COLO829 (cell line): Measurements from ENCODE around the gene UBE2QL1.

ENCODE experiments used
- DNase-seq: peaks from one replicate; pipeline ENCODE4 v3.0.0; 2012; ENCODE audit warnings: low spot score

Gene UBE2QL1

DNA sequence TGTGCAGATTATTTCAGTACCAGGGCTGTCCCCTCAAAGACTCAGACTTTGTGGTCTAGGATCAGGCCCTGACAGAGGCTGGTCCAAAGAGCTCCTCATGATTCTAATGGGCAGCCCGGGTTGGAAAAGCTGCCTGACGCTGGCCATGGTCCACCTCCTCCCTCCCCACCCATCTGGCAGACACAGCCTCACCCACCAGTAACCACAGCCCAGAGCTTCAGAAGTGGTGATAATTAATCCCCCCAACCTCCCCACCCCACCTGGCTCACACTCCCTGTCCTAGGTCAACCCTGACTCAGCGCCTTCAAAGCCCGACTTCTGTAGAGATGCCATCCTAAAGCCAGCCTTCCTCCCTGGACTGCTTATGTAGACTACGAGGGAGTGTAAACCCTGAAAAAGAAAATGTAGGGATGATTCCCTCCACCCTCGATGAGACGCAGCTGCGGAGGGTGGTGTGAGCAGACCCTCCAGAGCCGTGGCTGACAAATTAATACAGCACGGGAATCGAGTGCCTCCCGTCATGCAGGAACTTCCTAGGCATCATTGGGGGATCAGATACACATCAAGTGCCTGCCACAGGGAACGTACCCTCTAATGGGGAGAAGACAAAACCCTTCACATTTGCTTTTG, 7.0 kb downstream of the UBE2QL1 start:
- no peak for DNase-seq

DNA sequence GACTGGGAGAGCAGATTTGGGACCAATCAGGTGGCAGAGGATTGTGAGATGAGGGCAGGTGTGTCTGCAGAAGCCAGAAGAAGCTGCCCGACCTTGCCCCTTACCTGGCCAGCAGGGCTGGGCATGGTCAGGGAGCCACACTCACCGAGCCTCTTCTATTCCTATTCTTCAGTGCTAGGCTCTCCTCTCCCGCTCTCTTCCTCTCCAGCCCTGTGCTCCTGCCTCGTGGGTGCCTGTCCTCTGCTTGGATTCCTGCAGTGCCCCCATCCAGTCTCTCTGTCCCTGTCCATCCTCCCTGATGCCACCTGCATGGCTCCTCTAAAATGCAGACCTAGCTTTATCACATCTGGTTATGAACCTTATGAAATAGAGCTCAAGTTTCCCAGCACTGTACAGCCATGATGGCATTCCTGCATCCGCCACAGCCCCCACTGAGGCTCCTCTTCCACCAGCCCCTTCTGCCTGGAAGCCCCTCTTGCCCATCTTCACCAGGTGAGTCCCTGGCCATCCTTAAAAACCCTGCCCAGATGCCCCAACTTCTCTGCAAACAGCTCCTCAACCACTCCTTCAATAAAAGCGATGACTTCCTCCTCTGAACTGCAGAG, 8.2 kb downstream of the UBE2QL1 start:
- no peak for DNase-seq

DNA sequence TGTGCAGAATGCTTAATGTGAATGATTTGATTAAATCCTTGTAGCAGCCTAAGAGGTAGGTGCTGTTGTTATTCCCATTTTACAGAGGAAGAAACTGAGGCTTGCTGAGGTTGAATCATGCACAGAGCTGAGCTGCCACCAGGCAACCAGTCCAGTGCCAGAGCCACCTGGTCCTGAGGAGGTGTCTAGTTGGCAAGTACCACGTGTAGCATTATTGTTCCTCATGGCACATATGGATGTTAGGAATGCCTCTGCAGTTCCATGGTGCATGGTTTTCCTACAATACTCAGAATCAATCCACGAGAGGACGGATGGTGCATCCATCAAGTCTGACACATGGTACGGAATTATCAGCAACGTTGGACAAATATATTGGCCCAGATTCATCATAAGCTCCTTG, 8.9 kb downstream of the UBE2QL1 start:
- DNase-seq = no peak

DNA sequence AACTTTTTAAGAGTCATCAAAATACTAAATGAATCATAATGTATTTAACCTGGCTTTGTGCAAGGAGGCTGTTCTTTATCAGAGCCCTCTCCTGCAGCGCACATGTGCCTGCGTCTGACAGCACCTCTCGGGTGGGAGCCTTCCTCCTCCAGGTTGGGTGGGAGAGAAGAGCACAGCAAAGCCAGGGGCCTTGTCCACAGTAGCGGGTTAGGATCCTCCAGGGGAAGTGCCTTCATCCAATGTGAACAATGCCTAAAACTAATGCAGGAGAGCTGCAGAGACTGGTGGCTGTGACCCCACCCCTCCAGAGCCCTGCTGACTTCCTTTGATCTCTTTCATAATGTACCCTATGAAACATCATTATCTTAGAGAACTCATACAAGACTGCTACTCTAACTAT, 10.2 kb downstream of the UBE2QL1 start:
- no peak for DNase-seq

DNA sequence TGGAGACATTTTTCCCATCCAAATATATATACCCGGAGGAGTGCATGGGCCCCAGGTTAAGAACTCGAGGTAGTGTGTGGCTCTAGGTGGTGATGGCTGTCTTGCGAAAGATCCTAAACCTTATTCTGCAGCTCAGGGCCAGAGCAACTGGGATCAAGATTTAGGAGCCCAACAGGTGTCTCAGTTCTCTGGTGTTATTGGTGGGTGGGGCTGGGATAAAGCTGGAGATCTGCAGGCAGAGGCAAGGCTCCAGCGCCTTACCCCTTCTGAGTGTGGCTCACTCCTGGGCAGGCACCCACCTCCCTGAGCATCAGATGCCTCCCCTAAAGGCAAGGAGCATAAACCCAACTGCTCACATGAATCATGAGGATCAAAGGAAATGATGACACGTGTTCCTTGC, 11.2 kb downstream of the UBE2QL1 start:
- DNase-seq = no peak

DNA sequence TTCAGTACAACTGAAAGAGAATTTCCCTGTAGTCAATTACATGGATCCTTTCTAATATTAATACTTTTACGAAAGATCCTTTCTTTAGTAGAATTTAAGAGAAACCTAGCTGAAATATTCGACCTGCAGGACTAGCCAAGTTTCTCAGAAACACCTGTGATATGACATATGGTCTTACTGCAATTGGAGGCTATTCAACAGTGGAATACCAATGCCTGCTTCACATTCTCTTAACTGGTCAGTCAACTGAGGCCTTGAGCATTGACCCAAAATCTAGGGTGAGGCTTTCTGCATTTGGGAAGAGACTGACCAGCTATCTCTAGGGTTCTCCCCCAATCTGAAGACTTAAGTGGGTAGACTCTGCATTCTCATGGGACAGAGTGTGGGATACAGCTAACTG, 12.3 kb downstream of the UBE2QL1 start:
- DNase-seq = no peak

DNA sequence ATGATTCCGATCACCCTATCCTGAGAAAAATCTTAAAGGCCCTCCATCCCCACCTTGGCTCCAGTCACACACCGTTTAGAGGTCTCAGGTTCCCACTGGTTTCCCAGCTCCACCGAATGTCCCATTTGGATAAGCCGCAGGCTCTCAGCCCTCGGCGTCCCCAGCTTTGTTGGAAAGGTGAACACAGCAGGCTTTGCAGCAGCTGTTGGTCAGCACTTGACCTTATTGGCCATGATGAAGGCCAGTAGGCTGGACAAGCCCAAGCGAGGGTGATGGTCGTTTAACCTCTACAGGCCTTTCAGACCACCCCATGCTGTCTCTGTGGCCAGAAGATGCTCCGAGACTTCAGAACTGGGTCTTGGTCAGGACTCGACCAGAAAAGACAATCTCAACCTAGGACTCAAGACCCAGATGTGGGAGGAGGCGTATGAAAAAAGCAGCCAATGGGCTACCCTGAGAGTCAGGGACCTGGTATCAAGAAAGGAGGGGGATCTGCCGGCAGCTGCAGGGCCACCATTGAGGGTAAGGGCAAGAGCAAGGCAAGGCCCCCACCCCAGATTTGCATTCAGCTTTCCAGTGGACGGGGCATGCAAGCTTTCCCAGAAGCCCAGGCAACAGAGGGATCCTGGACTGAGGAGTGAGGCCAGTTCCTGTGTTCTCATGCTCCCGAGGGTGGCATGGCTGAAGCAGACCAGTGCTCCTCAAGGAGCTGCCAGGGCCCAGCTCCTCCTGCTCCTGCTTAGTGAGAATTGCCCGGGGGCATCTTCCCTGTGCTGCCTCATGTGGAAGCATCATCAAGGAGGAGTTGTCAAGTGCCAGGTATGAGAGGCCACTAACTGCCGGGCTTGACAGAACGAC, 13.4 kb downstream of the UBE2QL1 start:
- no peak for DNase-seq

DNA sequence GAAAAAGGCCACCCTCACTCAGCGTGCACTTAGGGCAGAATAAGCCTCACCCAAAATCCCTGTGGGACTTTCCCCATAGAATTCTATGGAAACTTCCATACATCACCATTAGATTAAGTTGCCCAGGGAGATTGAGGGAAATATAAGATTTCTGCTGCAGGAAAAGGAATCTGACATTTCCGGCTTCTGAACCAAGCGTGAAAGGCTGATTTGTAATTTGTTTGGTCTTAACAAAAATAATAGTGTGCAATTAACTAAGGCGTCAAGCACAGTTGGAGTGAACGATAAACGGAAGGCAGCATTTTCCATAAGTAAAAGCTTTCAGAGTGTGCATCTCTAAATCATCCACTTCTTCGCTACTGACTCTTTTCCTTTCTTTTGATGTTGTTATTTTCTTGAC, 14.0 kb downstream of the UBE2QL1 start:
- DNase-seq = no peak

DNA sequence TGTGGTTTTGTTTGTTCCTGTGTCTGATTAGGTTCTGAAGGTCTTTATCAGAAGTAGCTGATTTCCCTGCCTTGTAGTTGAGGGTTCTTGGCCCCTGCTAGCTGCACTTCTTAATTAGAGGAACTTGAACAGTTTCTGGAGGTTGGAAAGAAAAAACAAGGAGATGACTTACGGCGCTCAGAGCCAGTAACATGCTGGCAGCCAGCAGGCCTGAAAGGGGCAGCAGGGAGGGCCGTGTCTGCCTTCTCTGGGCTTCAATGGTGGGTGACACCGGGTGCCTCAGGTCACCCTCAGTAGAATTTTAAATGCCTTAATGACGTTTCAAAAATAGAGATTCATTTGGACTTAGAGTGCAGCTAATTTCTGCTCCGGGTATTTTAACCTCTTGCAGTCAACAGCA, 15.8 kb downstream of the UBE2QL1 start:
- no peak for DNase-seq

DNA sequence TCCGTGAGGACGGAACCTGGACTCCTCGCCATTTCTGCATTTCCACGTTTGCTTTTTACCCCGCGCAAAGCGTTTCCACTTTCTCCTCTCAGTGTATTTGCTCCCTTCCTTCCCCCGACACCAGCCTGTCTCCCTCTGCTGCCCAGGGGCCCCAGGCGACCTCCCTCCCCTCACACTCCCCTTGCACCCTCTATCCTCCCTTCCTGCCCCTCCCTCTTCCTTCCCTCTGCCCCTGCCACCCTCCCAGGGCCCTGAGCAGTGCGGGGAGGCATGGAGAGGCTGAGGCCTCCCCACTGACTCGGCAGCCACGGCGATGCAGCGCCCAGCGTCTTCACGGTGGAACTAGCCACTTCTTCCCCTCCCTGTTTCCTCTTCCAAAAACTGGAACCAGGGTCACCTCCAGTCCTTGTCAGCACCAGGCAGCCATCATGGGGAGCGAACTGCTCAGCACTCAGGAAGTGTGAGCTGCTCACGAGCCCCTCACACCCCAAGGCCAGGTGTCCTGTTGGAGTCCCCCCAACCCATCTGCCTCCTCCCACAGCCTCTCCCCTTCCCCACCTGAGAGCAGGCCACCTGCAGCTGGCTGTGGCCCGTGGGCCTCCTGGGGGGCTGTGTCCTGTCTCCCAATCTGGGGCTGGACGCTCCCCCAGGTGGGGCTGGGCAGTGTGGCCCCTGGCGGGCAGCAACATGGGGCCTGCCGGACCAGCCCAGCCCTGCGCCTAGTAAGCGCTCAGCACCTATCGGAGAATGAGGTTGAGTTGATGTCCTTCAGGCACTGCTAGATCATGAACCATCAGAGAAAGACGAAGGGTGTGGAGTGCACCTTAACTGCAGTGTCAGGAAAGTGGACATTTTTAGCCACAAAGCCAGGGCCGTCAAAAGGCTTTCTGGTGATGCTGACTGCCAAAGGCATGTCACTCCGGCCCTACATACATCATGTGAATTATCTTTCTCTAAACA, 17.5 kb downstream of the UBE2QL1 start:
- no peak for DNase-seq

DNA sequence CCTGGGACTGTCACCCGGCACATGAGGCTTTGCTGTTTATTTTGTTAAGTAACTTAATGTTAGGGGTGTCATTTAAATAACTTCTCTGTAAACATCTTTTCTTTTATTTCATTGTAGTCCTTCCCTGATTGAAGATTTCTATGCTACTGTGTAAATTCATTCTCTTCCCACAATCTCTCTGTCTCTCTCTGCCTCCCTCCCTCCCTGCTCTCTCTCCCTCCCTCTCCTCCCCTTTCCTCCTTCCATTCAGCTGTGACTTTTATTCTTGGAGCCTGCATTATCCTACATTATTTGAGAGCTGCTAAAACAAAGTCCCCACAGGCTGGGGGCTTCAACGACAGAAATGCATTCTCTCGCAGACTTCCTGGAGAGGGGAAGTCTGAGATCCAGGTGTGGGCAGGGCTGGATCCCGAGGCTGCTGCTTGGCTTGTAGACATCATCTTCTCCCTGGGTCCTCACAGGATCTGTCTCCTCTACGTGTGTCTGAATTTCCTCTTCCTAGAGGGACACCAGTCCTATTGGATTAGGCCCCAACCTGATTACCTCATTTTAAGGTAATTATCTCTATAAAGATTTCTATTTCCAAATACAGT, 18.4 kb downstream of the UBE2QL1 start:
- no peak for DNase-seq

DNA sequence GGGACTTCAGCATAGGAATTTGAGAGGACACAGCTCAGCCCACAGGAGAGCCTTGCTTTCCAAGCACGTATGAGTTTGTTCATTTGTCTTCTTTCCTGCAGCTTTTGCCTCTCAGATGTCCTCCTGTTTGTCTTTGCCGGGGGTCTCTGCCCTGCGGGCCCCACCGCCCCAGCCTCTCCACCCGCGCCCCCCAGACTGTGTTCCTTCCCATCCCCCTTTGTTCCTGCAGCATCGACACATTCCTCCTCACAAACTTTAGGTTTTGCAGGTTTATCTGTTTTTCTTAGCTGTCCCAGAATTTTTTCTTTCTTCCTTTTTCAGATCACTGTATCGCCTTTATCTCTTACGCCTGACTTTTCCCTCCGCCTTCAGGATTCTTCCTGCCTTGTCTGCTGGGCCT, 18.9 kb downstream of the UBE2QL1 start:
- no peak for DNase-seq

DNA sequence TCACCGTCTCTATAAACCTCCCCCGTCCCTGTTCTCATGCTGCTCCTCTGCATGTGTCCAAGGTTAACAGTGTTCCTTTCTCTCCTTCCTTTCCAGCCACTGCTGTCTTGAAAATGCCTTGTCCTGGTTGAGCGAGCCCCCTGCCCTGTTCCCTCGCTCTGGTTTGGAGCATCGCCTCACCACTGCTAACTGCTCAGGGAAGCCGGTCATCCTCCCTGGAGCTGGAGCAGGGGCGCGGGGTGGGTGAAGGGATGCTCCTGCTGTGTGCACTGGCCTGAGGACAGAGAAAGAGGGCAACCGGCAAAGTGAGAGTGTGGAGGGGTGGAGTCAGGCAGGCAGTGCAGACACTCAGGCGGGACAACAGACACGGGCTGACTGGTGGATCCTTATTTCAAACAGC, 19.4 kb downstream of the UBE2QL1 start:
- no peak for DNase-seq

DNA sequence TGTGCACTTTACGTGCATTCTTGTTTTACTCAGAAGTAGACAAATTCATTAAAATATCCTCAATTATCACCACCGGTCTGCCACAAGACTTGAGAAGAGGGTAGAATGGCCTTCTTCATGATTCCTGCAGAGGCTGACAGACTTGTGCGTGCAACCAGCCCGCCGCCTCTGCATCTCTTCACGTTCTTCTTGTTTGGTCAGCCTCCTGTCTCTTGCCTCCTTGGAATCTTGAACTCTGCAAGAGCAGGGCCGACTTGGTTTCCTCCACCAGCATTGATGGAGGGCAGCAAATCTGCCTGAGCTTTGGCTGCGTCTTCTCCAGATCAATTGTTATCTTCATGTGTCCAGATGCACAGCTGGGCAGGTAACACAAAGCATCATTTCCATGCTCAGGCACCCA, 20.2 kb downstream of the UBE2QL1 start:
- no peak for DNase-seq

DNA sequence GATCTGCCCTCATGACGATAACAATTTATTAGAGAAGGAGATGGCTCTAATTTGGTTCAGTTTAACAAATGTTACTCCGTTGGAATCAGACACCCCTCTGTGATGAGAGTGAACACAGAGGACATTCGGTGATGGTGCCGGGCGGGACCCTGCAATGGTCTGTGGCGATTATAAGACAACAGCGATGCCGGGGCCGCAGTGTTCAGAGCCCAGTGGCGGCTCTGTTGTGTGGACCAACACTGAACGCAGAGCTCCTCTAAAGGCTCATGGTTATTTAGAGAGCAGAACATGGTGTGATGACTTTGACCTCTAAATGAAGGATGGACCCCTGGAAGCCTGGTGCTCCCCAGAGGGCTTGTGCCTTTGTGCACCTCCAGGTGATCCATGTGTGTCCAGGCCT, 21.2 kb downstream of the UBE2QL1 start:
- DNase-seq = no peak

DNA sequence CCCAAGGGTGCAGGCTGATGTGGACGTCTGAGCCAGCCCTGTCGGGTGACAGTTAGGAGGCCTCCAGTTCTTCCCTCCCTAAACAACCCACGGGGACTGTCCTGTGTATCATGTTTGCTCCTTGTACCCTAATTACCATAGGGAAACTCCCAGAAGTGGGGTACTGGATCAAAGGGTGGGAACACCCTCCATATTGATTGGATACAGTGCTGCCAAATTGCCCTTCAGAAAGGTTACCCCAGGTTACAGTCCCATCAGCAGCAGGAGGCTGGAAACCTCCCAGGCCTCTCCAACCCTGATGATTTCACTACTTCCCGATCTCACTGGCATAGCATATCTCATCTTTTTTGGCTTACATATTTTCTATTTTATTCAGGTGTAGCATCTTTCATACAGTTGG, 22.0 kb downstream of the UBE2QL1 start:
- no peak for DNase-seq

DNA sequence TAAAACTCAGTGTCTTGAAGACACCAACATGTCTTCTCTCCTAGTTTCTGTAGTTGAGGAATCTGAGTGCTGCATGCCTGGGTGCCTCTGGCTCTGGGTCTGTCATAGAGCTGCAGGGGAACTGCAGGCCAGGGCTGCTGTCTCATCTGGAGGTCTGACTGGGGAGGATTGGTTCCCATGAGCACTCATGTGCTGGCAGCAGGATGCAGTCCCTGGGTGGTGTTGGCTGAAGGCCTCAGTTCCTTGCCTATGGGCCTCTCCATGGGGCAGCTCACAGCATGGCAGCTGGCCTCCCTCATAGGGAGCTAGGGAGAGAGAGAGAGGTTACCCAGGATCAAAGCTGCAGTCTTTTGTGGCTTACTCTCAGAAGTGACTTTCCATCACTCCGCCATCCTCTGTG, 22.6 kb downstream of the UBE2QL1 start:
- DNase-seq = no peak

DNA sequence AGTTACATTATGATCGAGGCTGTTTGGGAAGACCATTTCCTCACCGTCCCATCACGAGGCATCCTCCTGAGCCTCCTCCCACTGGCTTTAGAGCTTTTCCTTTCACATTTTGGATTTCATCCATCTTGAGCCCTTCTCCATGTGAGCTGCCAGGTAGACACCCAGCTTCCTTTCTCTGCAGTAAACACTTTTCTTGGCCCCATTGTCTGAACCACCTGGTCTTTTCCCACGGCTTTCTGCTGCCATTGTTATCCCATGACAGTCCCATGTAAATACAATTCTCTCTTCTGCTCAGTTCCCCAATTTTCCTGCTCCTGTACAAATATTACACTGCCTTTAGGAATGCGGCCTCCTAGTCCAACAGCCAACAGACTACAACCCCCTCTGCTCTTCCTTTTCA, 24.1 kb downstream of the UBE2QL1 start:
- DNase-seq = no peak

DNA sequence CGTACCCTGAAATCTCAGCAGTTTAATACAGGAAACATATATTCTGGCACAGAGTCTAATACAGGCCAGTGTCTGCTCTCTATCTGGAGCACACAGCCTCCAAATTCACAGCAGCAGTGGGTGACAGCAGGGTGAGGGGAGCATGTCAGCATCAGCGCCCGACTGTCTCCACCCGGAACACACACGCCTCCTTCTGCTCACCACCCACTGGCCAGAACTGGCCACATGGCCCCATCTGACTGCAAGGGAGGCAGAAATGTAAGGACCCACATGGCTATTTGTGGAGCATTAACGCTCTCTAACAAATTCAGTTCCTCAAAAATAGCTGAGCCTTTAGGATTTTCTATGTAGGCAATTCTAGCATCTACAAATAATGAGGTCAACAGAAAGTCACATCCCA, 24.6 kb downstream of the UBE2QL1 start:
- DNase-seq = no peak

DNA sequence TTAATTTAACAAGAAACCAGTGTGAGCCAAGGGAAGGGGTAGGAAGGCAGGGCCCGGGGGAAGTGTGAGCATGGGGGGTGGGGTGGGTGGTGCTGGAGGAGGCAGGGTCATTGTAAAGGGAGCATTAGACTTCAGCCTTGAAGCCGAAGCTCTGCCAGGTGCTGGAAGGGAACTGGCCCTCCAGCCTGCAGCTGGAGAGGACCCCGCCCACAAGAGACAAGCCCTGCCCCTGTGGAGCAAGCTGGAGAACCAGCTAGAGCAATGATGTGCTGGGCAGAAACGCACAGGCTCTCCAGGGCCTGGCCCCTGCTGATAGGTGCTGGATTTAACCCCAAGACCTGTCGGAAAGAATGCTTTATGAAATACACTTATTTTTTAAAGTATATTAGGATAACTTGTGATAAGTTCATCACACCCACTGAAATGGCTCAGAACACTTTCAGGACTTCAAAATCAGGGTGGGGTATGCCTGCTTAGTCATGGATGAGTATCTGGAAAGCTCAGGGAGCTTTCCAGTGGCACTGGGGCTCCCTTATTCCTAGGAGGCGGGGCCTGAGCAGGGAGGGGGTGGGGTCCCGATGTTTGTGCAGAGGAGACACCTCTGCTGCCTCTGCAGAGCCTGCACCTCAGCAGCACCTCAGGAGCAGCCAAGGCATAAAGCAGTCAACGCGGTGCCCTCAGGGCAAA, 27.1 kb downstream of the UBE2QL1 start:
- no peak for DNase-seq

DNA sequence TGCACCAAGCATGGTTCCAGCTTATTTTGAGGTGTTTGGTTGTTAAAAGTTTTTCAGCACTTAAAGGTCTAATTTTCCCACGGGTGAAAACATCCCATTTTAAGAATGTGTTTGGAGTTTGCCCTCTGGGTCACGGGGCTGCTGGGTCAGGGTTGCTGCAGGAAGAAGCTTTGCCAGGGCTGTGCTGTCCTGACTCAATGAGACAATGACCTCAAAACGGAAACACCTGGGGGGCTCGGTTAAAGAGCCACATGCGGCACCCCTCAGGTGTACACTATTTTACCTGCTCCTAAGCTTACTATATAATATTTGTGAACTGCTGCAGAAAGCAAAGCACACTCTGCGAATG, 27.6 kb downstream of the UBE2QL1 start:
- DNase-seq = no peak
